Measurements from ENCODE around the gene NAV2. TPM values are rescaled to one million over a fixed set of nuclear protein-coding genes. Genes with fewer than 3 reads are reported as not detected.

NAV2 gene
- total and polyA plus RNA-seq, 11 donors, result 7.6 to 46.5 (median 20.2) TPM

- ATAC-seq (peak in 2 of 4 donors; percentile 26 to 39), DNase-seq (no peak)
- TF ChIP-seq CTCF (IDR thresholded peaks at IDR 0.05), result peak; percentile 50 to 76 (median 70)
- TF ChIP-seq POLR2A (IDR thresholded peaks at IDR 0.05), result no peak
- WGBS, 4 donors, result 15 to 17% (median 15%) methylated on average over 6 of the region's 6 CpGs
- H3K4me3 ChIP-seq, result peak overlapping the region in 4 of 12 donors; percentile 8 to 43 (median 26)
- H3K36me3 ChIP-seq, result peaks cover 0 to 43% (median 17%) of the 10 kb centered on the region in 9 donors
- H3K4me1 ChIP-seq, result peaks cover 5 to 57% (median 27%) of the 10 kb centered on the region in 12 donors
- no peaks in the 10 kb centered on the region for H3K27me3 ChIP-seq
- H3K9me3 ChIP-seq, result no peaks in the 10 kb centered on the region
- peak overlapping the region in 5 of 12 donors; percentile 2 to 44 (median 30) for H3K27ac ChIP-seq
- intact Hi-C loops (cut with DNase I), result loop anchor here (1.0 to 10.0 kb wide), 11 partner anchors 41 to 403 kb away; no protein-coding TSS in a partner anchor
Observed at GRCh38 chr11:19951558-19952115, 239.0 kb downstream of the NAV2 start.

GRCh38 chr11:19952116-19952605, 239.5 kb downstream of the NAV2 start:
- no peaks in the 10 kb centered on the region for H3K9me3 ChIP-seq
- 37 to 43% (median 39%) methylated on average over 3 of the region's 3 CpGs for WGBS, 4 donors
- H3K4me3 ChIP-seq, result no peak overlapping the region
- peak overlapping the region in 6 of 12 donors; percentile 2 to 44 (median 20) for H3K27ac ChIP-seq
- intact Hi-C loops (cut with DNase I), result loop anchor here (1.0 to 10.0 kb wide), 11 partner anchors 40 to 403 kb away; no protein-coding TSS in a partner anchor
- ATAC-seq (peak in 1 of 4 donors; percentile 34), DNase-seq (no peak)
- H3K36me3 ChIP-seq, result peaks cover 0 to 39% (median 17%) of the 10 kb centered on the region in 9 donors
- TF ChIP-seq POLR2A (IDR thresholded peaks at IDR 0.05) (no peak), CTCF (IDR thresholded peaks at IDR 0.05) (no peak)
- peaks cover 5 to 57% (median 28%) of the 10 kb centered on the region in 12 donors for H3K4me1 ChIP-seq
- no peaks in the 10 kb centered on the region for H3K27me3 ChIP-seq

- Histone ChIP-seq H3K4me3 (no peak overlapping the region), H3K36me3 (peaks cover 0 to 32% (median 17%) of the 10 kb centered on the region in 9 donors), H3K27ac (peak overlapping the region in 8 of 12 donors; percentile 16 to 66 (median 31)), H3K9me3 (no peaks in the 10 kb centered on the region), H3K4me1 (peaks cover 5 to 63% (median 34%) of the 10 kb centered on the region in 12 donors), H3K27me3 (no peaks in the 10 kb centered on the region)
- intact Hi-C loops (cut with DNase I), result loop anchor here (1.0 to 10.0 kb wide), 11 partner anchors 39 to 402 kb away; no protein-coding TSS in a partner anchor
- no peak for ATAC-seq
- WGBS, 4 donors, result 65 to 83% (median 72%) methylated on average over 1 of the region's 1 CpG
- TF ChIP-seq POLR2A (IDR thresholded peaks at IDR 0.05), result no peak
- no peak for TF ChIP-seq CTCF (IDR thresholded peaks at IDR 0.05)
- no peak for DNase-seq
Observed at GRCh38 chr11:19952911-19953310, 240.3 kb downstream of the NAV2 start.

- Histone ChIP-seq H3K4me3 (no peak overlapping the region), H3K27me3 (no peaks in the 10 kb centered on the region), H3K9me3 (no peaks in the 10 kb centered on the region), H3K4me1 (peaks cover 5 to 64% (median 37%) of the 10 kb centered on the region in 12 donors), H3K36me3 (peaks cover 0 to 27% (median 17%) of the 10 kb centered on the region in 9 donors), H3K27ac (peak overlapping the region in 10 of 12 donors; percentile 16 to 66 (median 31))
- WGBS, 4 donors, result 49 to 58% (median 51%) methylated on average over 4 of the region's 4 CpGs
- intact Hi-C loops (cut with DNase I), result loop anchor here (2.0 to 10.0 kb wide), 10 partner anchors 39 to 401 kb away; no protein-coding TSS in a partner anchor
- ATAC-seq (peak in 1 of 4 donors; percentile 13), DNase-seq (no peak)
- TF ChIP-seq CTCF (IDR thresholded peaks at IDR 0.05) (no peak), POLR2A (IDR thresholded peaks at IDR 0.05) (no peak)
Observed at GRCh38 chr11:19953336-19953735, 240.7 kb downstream of the NAV2 start.
